Gastrocnemius medialis (tissue), 4 donors: ENCODE results near the gene ZBTB16. TPM values are rescaled to one million over a fixed set of nuclear protein-coding genes. Genes with fewer than 3 reads are reported as not detected.

ENCODE experiments used
- ATAC-seq, 2 donors: fragments of 150-250 bp; one replicate each; pipeline ENCODE4 v1.9.1; 2016
- DNase-seq, 2 donors: peaks; one replicate each; pipeline ENCODE4 v3.0.0-alpha.2; 2019
- H3K27ac ChIP-seq, 4 donors: fragments of 200-600 bp; sonication (generic); 1 replicate in 1 of 4; 2 replicates in 3 of 4; pipeline ENCODE4 v1.5.1; 2016 to 2018; ENCODE audit warnings: mild to moderate bottlenecking in 2 of 4, moderate library complexity in 1 of 4
- H3K27me3 ChIP-seq, 3 donors: fragments of 200-600 bp; sonication (generic) in 2 of 3; 1 replicate in 1 of 3; 2 replicates in 2 of 3; pipeline versions ENCODE4 v1.5.1 to v1.6.0; 2016 to 2019; ENCODE audit warnings: mild to moderate bottlenecking in 1 of 3, moderate library complexity in 1 of 3
- H3K36me3 ChIP-seq, 2 donors: fragments of 200-600 bp; sonication (generic) in 1 of 2; one replicate each; pipeline ENCODE4 v1.5.1; 2017 to 2018
- H3K4me1 ChIP-seq, 2 donors: fragments of 200-600 bp; sonication (generic) in 1 of 2; one replicate each; pipeline ENCODE4 v1.5.1; 2016 to 2017; ENCODE audit warnings: mild to moderate bottlenecking in 2 of 2
- H3K4me3 ChIP-seq, 4 donors: fragments of 200-600 bp; sonication (generic) in 3 of 4; 1 replicate in 1 of 4; 2 replicates in 3 of 4; pipeline ENCODE4 v1.5.1; 2016 to 2019; ENCODE audit warnings: mild to moderate bottlenecking in 2 of 4
- H3K9me3 ChIP-seq, 3 donors: fragments of 200-600 bp; sonication (generic) in 2 of 3; 1 replicate in 1 of 3; 2 replicates in 2 of 3; pipeline ENCODE4 v1.5.1; 2016 to 2019
- CTCF ChIP-seq, 5 experiments: fragments of 450-650 bp in 3 of 5; fragments of 200-600 bp in 2 of 5; sonication (generic) in 2 of 5; IDR thresholded peaks in 4 of 5; conservative IDR thresholded peaks in 1 of 5; 1 replicate in 4 of 5; 2 replicates in 1 of 5; pipeline ENCODE4 v1.5.1; 2016 to 2019; ENCODE audit warnings: antibody characterized with exemption in 5 of 5, mild to moderate bottlenecking in 3 of 5, moderate library complexity in 3 of 5
- POLR2A ChIP-seq, 2 donors: fragments of 450-650 bp; IDR thresholded peaks; one replicate each; pipeline ENCODE4 v1.6.1; 2017; ENCODE audit warnings: antibody characterized with exemption in 2 of 2, mild to moderate bottlenecking in 2 of 2, moderate library complexity in 2 of 2
- in situ Hi-C, 4 donors: fragments of 200-750 bp; cut with MboI; loops; one replicate each; pipeline versions ENCODE4 v1.15.0 to v1.8.0; 2017; ENCODE audit warnings: low sequenced_read_pairs in 4 of 4
- intact Hi-C: fragments of 100-400 bp; cut with DNase I; formaldehyde crosslinking; loops from one replicate; pipeline ENCODE4 v1.15.1; 2023; ENCODE audit warnings: low total_unique reads
- total RNA-seq, 4 donors: library from RNA; depleted of rRNA; stranded (reverse); fragments of >200 nt; gene quantifications; one replicate each; pipeline versions ENCODE4 v1.1.0 to v1.2.3, GENCODE V29; 2016

Gene ZBTB16
- total RNA-seq, 4 donors from 2014 or later: 156 to 250 (median 196) TPM

- in situ Hi-C loops: loop anchor here in 2 of 4 donors (25.0 kb wide), 1 partner anchor 389 kb away; the partner anchor contains the start of gene USP28 (in 2 of the 2)
Observed at GRCh38 chr11:114276077-114276476, 216.6 kb downstream of the ZBTB16 start.

GRCh38 chr11:114277637-114278341, 218.3 kb downstream of the ZBTB16 start:
- Histone ChIP-seq H3K4me3 (no peak overlapping the region), H3K27me3 (no peaks in the 10 kb centered on the region), H3K36me3 (no peaks in the 10 kb centered on the region), H3K9me3 (no peaks in the 10 kb centered on the region), H3K27ac (no peak overlapping the region), H3K4me1 (peaks cover 10 to 13% of the 10 kb centered on the region in 2 donors)
- ATAC-seq: no peak
- in situ Hi-C loops: loop anchor here in 2 of 4 donors (25.0 kb wide), 1 partner anchor 390 kb away; the partner anchor contains the start of gene USP28 (in 2 of the 2)
- DNase-seq: no peak
- no peak for TF ChIP-seq CTCF (IDR thresholded peaks at IDR 0.05 in 4 of 5, conservative IDR thresholded peaks at IDR 0.05 in 1 of 5)
- TF ChIP-seq POLR2A (IDR thresholded peaks at IDR 0.05): no peak
- intact Hi-C loops: no loop called here

More at GRCh38 chr11:114276077-114276476, 216.6 kb downstream of the ZBTB16 start:
- H3K4me1 ChIP-seq: peaks cover 4 to 9% of the 10 kb centered on the region in 2 donors
- H3K4me3 ChIP-seq: no peak overlapping the region
- no peaks in the 10 kb centered on the region for H3K27me3 ChIP-seq
- H3K9me3 ChIP-seq: no peaks in the 10 kb centered on the region
- intact Hi-C loops: no loop called here
- no peaks in the 10 kb centered on the region for H3K36me3 ChIP-seq
- ATAC-seq (no peak), DNase-seq (no peak)
- TF ChIP-seq POLR2A (IDR thresholded peaks at IDR 0.05): no peak
- no peak for TF ChIP-seq CTCF (IDR thresholded peaks at IDR 0.05 in 4 of 5, conservative IDR thresholded peaks at IDR 0.05 in 1 of 5)
- H3K27ac ChIP-seq: no peak overlapping the region

- Histone ChIP-seq H3K27me3 (no peaks in the 10 kb centered on the region), H3K9me3 (no peaks in the 10 kb centered on the region), H3K27ac (no peak overlapping the region), H3K36me3 (no peaks in the 10 kb centered on the region), H3K4me1 (peaks cover 10 to 13% of the 10 kb centered on the region in 2 donors), H3K4me3 (no peak overlapping the region)
- ATAC-seq (no peak), DNase-seq (no peak)
- intact Hi-C loops (no loop called here), in situ Hi-C loops (loop anchor here in 2 of 4 donors (25.0 kb wide), 1 partner anchor 391 kb away; the partner anchor contains the start of gene USP28 (in 2 of the 2))
- TF ChIP-seq POLR2A (IDR thresholded peaks at IDR 0.05): no peak
- TF ChIP-seq CTCF (IDR thresholded peaks at IDR 0.05 in 4 of 5, conservative IDR thresholded peaks at IDR 0.05 in 1 of 5): no peak
Observed at GRCh38 chr11:114278342-114279065, 219.0 kb downstream of the ZBTB16 start.

GRCh38 chr11:114279792-114280546, 220.5 kb downstream of the ZBTB16 start:
- H3K27ac ChIP-seq: peak overlapping the region in 3 of 4 donors; percentile 33 to 52 (median 39)
- intact Hi-C loops: loop anchor here (5.0 kb wide), 1 partner anchor 157 kb away; the partner anchor contains the start of gene REXO2

More at GRCh38 chr11:114279792-114280546, 220.5 kb downstream of the ZBTB16 start:
- ATAC-seq (peak in 1 of 2 donors; percentile 10), DNase-seq (no peak)
- H3K4me1 ChIP-seq: peaks cover 10 to 13% of the 10 kb centered on the region in 2 donors
- H3K4me3 ChIP-seq: no peak overlapping the region
- in situ Hi-C loops: loop anchor here in 2 of 4 donors (25.0 kb wide), 1 partner anchor 393 kb away; the partner anchor contains the start of gene USP28 (in 2 of the 2)
- no peaks in the 10 kb centered on the region for H3K9me3 ChIP-seq
- H3K36me3 ChIP-seq: no peaks in the 10 kb centered on the region
- TF ChIP-seq CTCF (IDR thresholded peaks at IDR 0.05 in 4 of 5, conservative IDR thresholded peaks at IDR 0.05 in 1 of 5) (no peak), POLR2A (IDR thresholded peaks at IDR 0.05) (no peak)
- no peaks in the 10 kb centered on the region for H3K27me3 ChIP-seq
